ENCODE data around the gene ERC1.

DNA sequence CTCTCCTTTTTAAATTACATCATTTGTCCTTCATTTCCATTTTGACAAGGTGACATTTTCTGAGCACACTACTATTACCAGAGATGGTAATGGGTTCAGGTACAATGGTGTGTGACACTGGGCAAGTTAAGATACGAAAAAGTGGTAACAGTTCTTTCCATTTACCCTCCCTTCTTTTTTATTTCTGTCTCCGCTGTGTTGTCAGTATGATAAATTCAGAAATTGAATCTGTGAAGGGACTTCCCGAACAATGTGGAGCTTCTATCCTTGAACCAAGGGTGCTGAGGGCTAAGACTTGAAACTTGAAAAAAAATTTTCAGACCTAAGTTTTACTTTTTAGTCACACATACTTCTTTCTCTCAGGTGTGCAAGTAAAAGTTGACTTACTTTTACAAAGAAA, 103.7 kb downstream of the ERC1 start:
- no peak for TF ChIP-seq GATA2 (IDR thresholded peaks at IDR 0.05; ENCODE audit: low read depth, low read length)
- TF ChIP-seq GATA3 (IDR thresholded peaks at IDR 0.05; ENCODE audit: low read depth, low read length): no peak
